AG09319 (cell line): ENCODE data around the gene FAM168B.

ENCODE experiments used
- DNase-seq: peaks from one replicate; pipeline ENCODE4 v3.0.0-alpha.2; 2010; ENCODE audit warnings: low read depth; ENCODE audit errors: extremely low read depth
- CTCF ChIP-seq: IDR thresholded peaks from 2 replicates; pipeline ENCODE4 v1.5.1; 2011; ENCODE audit warnings: low read depth, mild to moderate bottlenecking, inconsistent platforms, low read length, moderate library complexity

Gene FAM168B

GRCh38 chr2:131040661-131041401, 52.4 kb downstream of the FAM168B start:
- TF ChIP-seq CTCF, result no peak
- DNase-seq, result no peak

- no peak for DNase-seq
- no peak for TF ChIP-seq CTCF
Measured at GRCh38 chr2:131039908-131040660, 53.2 kb downstream of the FAM168B start.

GRCh38 chr2:131039535-131039907, 53.7 kb downstream of the FAM168B start:
- no peak for DNase-seq
- no peak for TF ChIP-seq CTCF

- DNase-seq, result no peak
- no peak for TF ChIP-seq CTCF
Measured at GRCh38 chr2:131039101-131039440, 54.2 kb downstream of the FAM168B start.

- no peak for TF ChIP-seq CTCF
Measured at GRCh38 chr2:131038258-131039100, 54.8 kb downstream of the FAM168B start.

GRCh38 chr2:131037398-131038257, 55.6 kb downstream of the FAM168B start:
- no peak for TF ChIP-seq CTCF
- no peak for DNase-seq

More at GRCh38 chr2:131038258-131039100, 54.8 kb downstream of the FAM168B start:
- no peak for DNase-seq
